ENCODE results near the gene ZBTB18.

The ZBTB18 gene

GRCh38 chr1:244097523-244098405 lies 46.7 kb downstream of the ZBTB18 start:
- DNase-seq (ENCODE audit: low read depth in 1 of 2, low spot score in 1 of 2), result no peak
- Histone ChIP-seq H3K4me3 (replicated peaks; ENCODE audit: insufficient read depth, low read length) (no peak overlapping the region), H3K27me3 (ENCODE audit: insufficient read depth, poor library complexity, severe bottlenecking) (peaks cover 4% of the 10 kb centered on the region), H3K27ac (replicated peaks) (no peak overlapping the region)
- TF ChIP-seq GABPA (IDR thresholded peaks at IDR 0.05; ENCODE audit: low read depth), result no peak
- TF ChIP-seq CTCF (IDR thresholded peaks at IDR 0.05; ENCODE audit: insufficient read depth, low read length), result no peak
- TF ChIP-seq, protein P1, sequence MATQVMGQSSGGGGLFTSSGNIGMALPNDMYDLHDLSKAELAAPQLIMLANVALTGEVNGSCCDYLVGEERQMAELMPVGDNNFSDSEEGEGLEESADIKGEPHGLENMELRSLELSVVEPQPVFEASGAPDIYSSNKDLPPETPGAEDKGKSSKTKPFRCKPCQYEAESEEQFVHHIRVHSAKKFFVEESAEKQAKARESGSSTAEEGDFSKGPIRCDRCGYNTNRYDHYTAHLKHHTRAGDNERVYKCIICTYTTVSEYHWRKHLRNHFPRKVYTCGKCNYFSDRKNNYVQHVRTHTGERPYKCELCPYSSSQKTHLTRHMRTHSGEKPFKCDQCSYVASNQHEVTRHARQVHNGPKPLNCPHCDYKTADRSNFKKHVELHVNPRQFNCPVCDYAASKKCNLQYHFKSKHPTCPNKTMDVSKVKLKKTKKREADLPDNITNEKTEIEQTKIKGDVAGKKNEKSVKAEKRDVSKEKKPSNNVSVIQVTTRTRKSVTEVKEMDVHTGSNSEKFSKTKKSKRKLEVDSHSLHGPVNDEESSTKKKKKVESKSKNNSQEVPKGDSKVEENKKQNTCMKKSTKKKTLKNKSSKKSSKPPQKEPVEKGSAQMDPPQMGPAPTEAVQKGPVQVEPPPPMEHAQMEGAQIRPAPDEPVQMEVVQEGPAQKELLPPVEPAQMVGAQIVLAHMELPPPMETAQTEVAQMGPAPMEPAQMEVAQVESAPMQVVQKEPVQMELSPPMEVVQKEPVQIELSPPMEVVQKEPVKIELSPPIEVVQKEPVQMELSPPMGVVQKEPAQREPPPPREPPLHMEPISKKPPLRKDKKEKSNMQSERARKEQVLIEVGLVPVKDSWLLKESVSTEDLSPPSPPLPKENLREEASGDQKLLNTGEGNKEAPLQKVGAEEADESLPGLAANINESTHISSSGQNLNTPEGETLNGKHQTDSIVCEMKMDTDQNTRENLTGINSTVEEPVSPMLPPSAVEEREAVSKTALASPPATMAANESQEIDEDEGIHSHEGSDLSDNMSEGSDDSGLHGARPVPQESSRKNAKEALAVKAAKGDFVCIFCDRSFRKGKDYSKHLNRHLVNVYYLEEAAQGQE (IDR thresholded peaks at IDR 0.05; ENCODE audit: insufficient replicate concordance, low read depth), result no peak
- TF ChIP-seq SPI1 (IDR thresholded peaks at IDR 0.05; ENCODE audit: borderline replicate concordance, low read depth), result no peak

- no peak for DNase-seq (ENCODE audit: low read depth in 1 of 2, low spot score in 1 of 2)
- Histone ChIP-seq H3K27ac (replicated peaks) (no peak overlapping the region), H3K27me3 (ENCODE audit: insufficient read depth, poor library complexity, severe bottlenecking) (peaks cover 4% of the 10 kb centered on the region), H3K4me3 (replicated peaks; ENCODE audit: insufficient read depth, low read length) (no peak overlapping the region)
- TF ChIP-seq CTCF (IDR thresholded peaks at IDR 0.05; ENCODE audit: insufficient read depth, low read length), result no peak
- TF ChIP-seq, protein P1 (IDR thresholded peaks at IDR 0.05; ENCODE audit: insufficient replicate concordance, low read depth), result no peak
- no peak for TF ChIP-seq SPI1 (IDR thresholded peaks at IDR 0.05; ENCODE audit: borderline replicate concordance, low read depth)
- TF ChIP-seq POLR2AphosphoS5 (IDR thresholded peaks at IDR 0.05; ENCODE audit: low read depth), result no peak
- no peak for TF ChIP-seq GABPA (IDR thresholded peaks at IDR 0.05; ENCODE audit: low read depth)
These were observed 48.3 kb downstream of the ZBTB18 start for GRCh38 chr1:244099258-244099930.

DNA sequence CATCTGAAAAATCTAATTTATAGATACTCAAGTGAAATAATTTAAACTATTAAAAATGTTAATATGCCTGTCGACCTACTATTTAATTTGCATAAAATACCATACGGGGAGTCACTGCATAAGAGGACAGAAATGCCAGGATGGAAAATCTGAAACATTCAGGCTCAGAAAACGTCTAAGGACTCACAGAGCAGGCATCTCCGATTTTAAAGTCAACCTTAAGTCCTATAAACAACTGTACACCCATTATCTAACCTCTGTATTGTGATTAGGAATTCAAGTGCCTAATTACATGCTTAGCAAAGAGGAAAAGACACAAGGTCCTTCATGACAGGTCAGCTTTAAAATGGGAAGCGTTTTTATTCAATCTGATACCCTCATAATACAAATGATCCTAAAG lies 49.2 kb downstream of the ZBTB18 start:
- TF ChIP-seq, protein P1 (IDR thresholded peaks at IDR 0.05; ENCODE audit: insufficient replicate concordance, low read depth), result no peak
- TF ChIP-seq CTCF (IDR thresholded peaks at IDR 0.05; ENCODE audit: insufficient read depth, low read length), result no peak
- no peak for TF ChIP-seq POLR2AphosphoS5 (IDR thresholded peaks at IDR 0.05; ENCODE audit: low read depth)
- TF ChIP-seq GABPA (IDR thresholded peaks at IDR 0.05; ENCODE audit: low read depth), result no peak
- no peak for TF ChIP-seq SPI1 (IDR thresholded peaks at IDR 0.05; ENCODE audit: borderline replicate concordance, low read depth)
- no peak for DNase-seq (ENCODE audit: low read depth in 1 of 2, low spot score in 1 of 2)
- Histone ChIP-seq H3K27ac (replicated peaks) (no peak overlapping the region), H3K4me3 (replicated peaks; ENCODE audit: insufficient read depth, low read length) (no peak overlapping the region), H3K27me3 (ENCODE audit: insufficient read depth, poor library complexity, severe bottlenecking) (peaks cover 6% of the 10 kb centered on the region)
